PC-9 (cell line): ENCODE data around the gene STK31. TPM values are rescaled to one million over a fixed set of nuclear protein-coding genes. Genes with fewer than 3 reads are reported as not detected.
"Not testable (repeated sequence)": the region's sequence is repeated elsewhere in the genome, so short reads cannot be mapped to it uniquely, and the experiment has no call there.

ENCODE experiments used
- BruUV-seq: library from RNA; stranded (reverse); fragments of 400-500 nt; replicated peaks from 2 replicates; lab custom pipeline; 2021; lab: Mats Ljungman, UMichigan
- CTCF ChIA-PET: fragments of 300-600 bp; sonication (Branson Sonifier 250); formaldehyde crosslinking; loops from one replicate; lab custom pipeline; 2022; ENCODE audit warnings: antibody characterized with exemption; lab: Charles Lee
- POLR2A ChIA-PET: fragments of 300-600 bp; sonication (Branson Sonifier 250); formaldehyde crosslinking; loops from one replicate; lab custom pipeline; 2022; ENCODE audit warnings: antibody characterized with exemption; ENCODE audit not compliant: unreplicated experiment; lab: Charles Lee
- DNase-seq, 2 experiments: peaks; one replicate each; pipeline versions ENCODE4 v3.0.0 to v3.0.0-alpha.2; 2015 to 2022; ENCODE audit warnings: mixed read lengths in 1 of 2
- H2AFZ ChIP-seq: fragments of 200-600 bp; sonication (generic); 2 replicates; pipeline ENCODE4 v1.8.1; 2017; ENCODE audit warnings: antibody characterized with exemption
- H3F3A ChIP-seq: fragments of 200-600 bp; sonication (generic); 2 replicates; pipeline ENCODE4 v1.8.1; 2017; ENCODE audit warnings: antibody characterized with exemption, mild to moderate bottlenecking, low read depth; ENCODE audit not compliant: insufficient read depth
- H3K27ac ChIP-seq: fragments of 200-600 bp; sonication (generic); 2 replicates; pipeline ENCODE4 v1.6.1; 2016; ENCODE audit warnings: mixed run types
- H3K27me3 ChIP-seq: fragments of 200-600 bp; sonication (generic); 2 replicates; pipeline ENCODE4 v1.6.1; 2016; ENCODE audit warnings: low read depth, mixed run types; ENCODE audit not compliant: insufficient read depth
- H3K36me3 ChIP-seq: fragments of 200-600 bp; sonication (generic); 2 replicates; pipeline ENCODE4 v1.6.1; 2016; ENCODE audit warnings: low read depth, mixed run types
- H3K4me1 ChIP-seq: fragments of 200-600 bp; sonication (generic); replicated peaks from 2 replicates; pipeline ENCODE4 v1.6.1; 2016; ENCODE audit warnings: mixed run types; ENCODE audit not compliant: insufficient read depth
- H3K4me2 ChIP-seq: fragments of 200-600 bp; sonication (generic); 2 replicates; pipeline ENCODE4 v1.6.1; 2017; ENCODE audit warnings: mixed run types
- H3K4me3 ChIP-seq: fragments of 200-600 bp; sonication (generic); 2 replicates; pipeline ENCODE4 v1.6.1; 2016; ENCODE audit warnings: mixed run types
- H3K79me2 ChIP-seq: fragments of 200-600 bp; sonication (generic); 2 replicates; pipeline ENCODE4 v1.6.1; 2017; ENCODE audit warnings: low read depth, mixed run types
- H3K9me2 ChIP-seq: fragments of 200-600 bp; sonication (generic); 2 replicates; pipeline ENCODE4 v1.8.1; 2017; ENCODE audit warnings: mild to moderate bottlenecking; ENCODE audit not compliant: insufficient read depth
- H3K9me3 ChIP-seq: fragments of 200-600 bp; sonication (generic); 2 replicates; pipeline ENCODE4 v1.8.1; 2016; ENCODE audit warnings: low read depth; ENCODE audit not compliant: insufficient read depth
- H4K20me1 ChIP-seq: fragments of 200-600 bp; sonication (generic); 2 replicates; pipeline ENCODE4 v1.8.1; 2017; ENCODE audit not compliant: insufficient read depth
- CTCF ChIP-seq: fragments of 200-600 bp; sonication (generic); conservative IDR thresholded peaks from 2 replicates; pipeline ENCODE4 v1.6.1; 2017; ENCODE audit warnings: mixed run types, antibody characterized with exemption, mild to moderate bottlenecking, moderate library complexity
- EZH2 ChIP-seq: fragments of 200-600 bp; sonication (generic); IDR thresholded peaks from 2 replicates; pipeline ENCODE4 v1.8.0; 2017; ENCODE audit warnings: antibody characterized with exemption, low read depth
- intact Hi-C: fragments of 100-400 bp; cut with micrococcal nuclease; formaldehyde crosslinking; loops from one replicate; pipeline ENCODE4 v1.10.0; 2022; ENCODE audit not compliant: unreplicated experiment
- total RNA-seq: library from RNA; stranded (reverse); gene quantifications from 2 replicates; pipeline ENCODE4 v1.2.3, GENCODE V29; 2021

Gene STK31
- total RNA-seq, 1 experiment from 2014 or later, result 0.57 TPM

DNA sequence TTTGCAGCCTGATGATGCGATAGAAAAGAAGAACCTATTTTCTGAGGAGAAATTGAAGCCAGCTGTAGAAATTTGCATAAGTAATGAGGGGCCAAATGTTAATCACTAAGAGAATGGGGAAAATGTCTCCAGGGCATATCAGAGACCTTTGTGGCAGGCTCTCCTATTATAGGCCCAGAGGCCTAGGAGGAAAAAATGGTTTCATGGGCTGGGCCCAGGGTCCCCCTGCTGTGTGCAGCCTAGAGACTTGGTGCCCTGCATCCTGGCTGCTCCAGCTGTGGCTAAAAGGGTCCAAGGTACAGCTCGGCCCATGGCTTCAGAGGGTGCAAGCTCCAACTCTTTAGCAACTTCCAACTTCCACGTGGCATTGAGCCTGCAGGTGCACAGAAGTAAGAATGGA, 123.4 kb downstream of the STK31 start:
- CTCF ChIA-PET, result no interaction called here
- intact Hi-C loops, result no loop called here
- POLR2A ChIA-PET, result interaction anchor here (0.7 kb wide), 1 partner anchor 51 kb away, joined by 3 read pairs; no protein-coding TSS in a partner anchor

DNA sequence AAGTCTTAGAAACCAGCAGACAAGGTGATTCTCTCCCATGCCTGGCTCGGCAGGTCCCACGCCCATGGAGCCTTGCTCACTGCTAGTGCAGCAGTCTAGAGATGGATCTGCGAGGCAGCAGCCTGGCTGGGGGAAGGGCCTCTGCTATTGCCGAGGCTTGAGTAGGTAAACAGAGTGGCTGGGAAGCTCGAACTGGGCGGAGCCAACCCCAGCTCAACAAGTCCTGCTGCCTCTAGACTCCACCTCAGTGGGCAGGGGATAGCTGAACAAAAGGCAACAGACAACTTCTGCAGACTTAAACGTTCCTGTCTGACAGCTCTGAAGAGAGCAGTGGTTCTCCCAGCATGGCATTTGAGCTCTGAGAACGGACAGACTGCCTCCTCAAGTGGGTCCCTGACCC, 134.8 kb downstream of the STK31 start:
- intact Hi-C loops, H3K27ac ChIP-seq, BruUV-seq, H3F3A ChIP-seq, H3K27me3 ChIP-seq, H3K9me2 ChIP-seq, H3K79me2 ChIP-seq, CTCF ChIA-PET, H4K20me1 ChIP-seq, H3K36me3 ChIP-seq, H3K4me1 ChIP-seq: not testable (repeated sequence)
- peak; percentile 55 to 70 for DNase-seq
- POLR2A ChIA-PET, result interaction anchor here (0.6 kb wide), 1 partner anchor 1743 kb away, joined by 5 read pairs; no protein-coding TSS in a partner anchor
- H3K9me3 ChIP-seq, result peaks cover 11% of the 10 kb centered on the region
- H3K4me3 ChIP-seq, result peak overlapping the region; percentile 9; the same call in 1 of the 2 replicates
- peak overlapping the region; percentile 2; the same call in 1 of the 2 replicates for H2AFZ ChIP-seq
- H3K4me2 ChIP-seq, result peak overlapping the region; percentile 58

More for the DNA sequence above, 123.4 kb downstream of the STK31 start:
- H3F3A ChIP-seq, result no peaks in the 10 kb centered on the region
- no peaks in the 10 kb centered on the region for H3K9me2 ChIP-seq
- H4K20me1 ChIP-seq, result no peaks in the 10 kb centered on the region
- H3K4me3 ChIP-seq, result no peak overlapping the region
- TF ChIP-seq CTCF (no peak), EZH2 (no peak)
- no peaks in the 10 kb centered on the region for H3K27me3 ChIP-seq
- no peaks in the 10 kb centered on the region for H3K79me2 ChIP-seq
- no peaks in the 10 kb centered on the region for H3K36me3 ChIP-seq
- no TSS peak for BruUV-seq
- H3K4me1 ChIP-seq, result no peaks in the 10 kb centered on the region
- H2AFZ ChIP-seq, result no peak overlapping the region
- H3K4me2 ChIP-seq, result no peak overlapping the region
- no peak overlapping the region for H3K27ac ChIP-seq
- H3K9me3 ChIP-seq, result peaks cover 15% of the 10 kb centered on the region
- DNase-seq, result no peak

- H3K27ac ChIP-seq, result no peak overlapping the region
- H3K9me2 ChIP-seq, result no peaks in the 10 kb centered on the region
- TF ChIP-seq EZH2 (no peak), CTCF (no peak)
- H3F3A ChIP-seq, result no peaks in the 10 kb centered on the region
- no TSS peak for BruUV-seq
- no peaks in the 10 kb centered on the region for H3K27me3 ChIP-seq
- ChIA-PET CTCF (no interaction called here), POLR2A (no interaction called here)
- no peak overlapping the region for H3K4me2 ChIP-seq
- H3K36me3 ChIP-seq, result no peaks in the 10 kb centered on the region
- H2AFZ ChIP-seq, result no peak overlapping the region
- no peak overlapping the region for H3K4me3 ChIP-seq
- no peaks in the 10 kb centered on the region for H3K4me1 ChIP-seq
- no peak for DNase-seq
- peaks cover 8% of the 10 kb centered on the region; the same call in 1 of the 2 replicates for H3K9me3 ChIP-seq
- H3K79me2 ChIP-seq, result no peaks in the 10 kb centered on the region
- H4K20me1 ChIP-seq, result no peaks in the 10 kb centered on the region
- intact Hi-C loops, result no loop called here
These were observed 142.1 kb downstream of the STK31 start for GRCh38 chr7:23852135-23852534.

DNA sequence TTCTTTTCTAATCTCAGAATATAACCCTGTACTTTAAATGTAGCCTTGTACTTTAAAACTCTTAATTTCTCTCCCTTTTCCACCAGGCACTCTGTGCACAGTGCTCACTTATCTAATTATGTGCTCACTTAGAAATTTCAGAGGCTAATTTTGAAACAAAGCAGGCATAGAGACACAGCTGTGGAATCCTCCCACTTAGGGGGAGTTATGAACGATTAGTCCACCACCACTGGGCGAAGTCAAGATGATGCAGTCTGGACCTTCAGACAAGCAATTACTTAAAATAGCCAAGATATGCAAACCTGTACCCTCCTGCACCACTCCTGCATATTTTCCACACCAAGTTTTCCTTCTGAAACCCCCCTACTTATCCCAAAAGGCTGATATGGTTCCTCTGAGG, 143.0 kb downstream of the STK31 start:
- Histone ChIP-seq H3K9me2 (no peaks in the 10 kb centered on the region), H3K79me2 (no peaks in the 10 kb centered on the region), H4K20me1 (no peaks in the 10 kb centered on the region), H3K27ac (no peak overlapping the region), H2AFZ (no peak overlapping the region), H3F3A (no peaks in the 10 kb centered on the region), H3K27me3 (no peaks in the 10 kb centered on the region), H3K4me2 (no peak overlapping the region), H3K9me3 (0 out of 2 replicates have a peak, but pooled peaks cover 5% of the 10 kb centered on the region), H3K4me3 (no peak overlapping the region), H3K36me3 (no peaks in the 10 kb centered on the region), H3K4me1 (no peaks in the 10 kb centered on the region)
- BruUV-seq, result no TSS peak
- CTCF ChIA-PET, result no interaction called here
- no peak for TF ChIP-seq CTCF
- no peak for TF ChIP-seq EZH2
- POLR2A ChIA-PET, result no interaction called here
- intact Hi-C loops, result no loop called here
- DNase-seq, result no peak
